ENCODE measurements around the gene GNG7.
"Not testable (repeated sequence)": the region's sequence is repeated elsewhere in the genome, so short reads cannot be mapped to it uniquely, and the experiment has no call there.

The GNG7 gene

DNA sequence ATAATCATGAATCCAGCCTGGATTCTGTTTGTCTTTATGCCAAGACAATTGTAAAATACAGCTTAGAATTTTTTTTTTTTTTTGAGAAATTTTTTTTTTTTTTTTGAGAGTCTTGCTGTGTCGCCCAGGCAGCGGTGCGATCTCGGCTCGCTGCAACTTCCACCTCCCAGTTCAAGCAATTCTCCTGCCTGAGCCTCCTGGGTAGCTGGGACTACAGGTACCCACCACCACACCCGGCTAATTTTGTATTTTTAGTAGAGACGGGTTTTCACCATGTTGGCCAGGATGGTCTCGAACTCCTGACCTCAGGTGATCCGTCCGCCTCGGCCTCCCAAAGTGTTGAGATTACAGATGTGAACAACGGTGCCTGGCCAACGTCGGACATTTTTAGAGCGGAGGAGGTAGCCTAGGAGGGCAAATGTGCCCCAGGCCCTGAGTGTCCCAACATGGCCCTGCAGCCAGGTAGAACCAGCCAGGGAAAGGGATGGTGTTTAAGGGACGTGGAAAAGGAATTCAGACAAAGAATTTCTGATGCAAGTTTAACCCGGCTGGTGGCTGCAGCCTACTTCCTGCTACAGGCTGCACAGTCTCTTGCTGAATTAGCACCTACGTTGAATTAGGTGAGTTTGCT is 89.8 kb downstream of the GNG7 start:
- in situ Hi-C loops (cut with MboI; ENCODE audit: low pct_unique_long_range_greater_than_20kb, low sequenced_read_pairs) = loop anchor here (10.0 kb wide), 1 partner anchor 148 kb away; no protein-coding TSS in a partner anchor
- no peak for DNase-seq

GRCh38 chr19:2611483-2612464 is 90.7 kb downstream of the GNG7 start:
- DNase-seq = no peak
- in situ Hi-C loops (cut with MboI; ENCODE audit: low pct_unique_long_range_greater_than_20kb, low sequenced_read_pairs) = loop anchor here (10.0 kb wide), 1 partner anchor 147 kb away; no protein-coding TSS in a partner anchor

GRCh38 chr19:2610637-2611482 is 91.6 kb downstream of the GNG7 start:
- in situ Hi-C loops (cut with MboI; ENCODE audit: low pct_unique_long_range_greater_than_20kb, low sequenced_read_pairs) = loop anchor here (10.0 kb wide), 1 partner anchor 146 kb away; no protein-coding TSS in a partner anchor
- DNase-seq = peak; percentile 83

- in situ Hi-C loops (cut with MboI; ENCODE audit: low pct_unique_long_range_greater_than_20kb, low sequenced_read_pairs) = loop anchor here (10.0 kb wide), 1 partner anchor 145 kb away; no protein-coding TSS in a partner anchor
- no peak for DNase-seq
These were observed 92.9 kb downstream of the GNG7 start for GRCh38 chr19:2609389-2610116.

GRCh38 chr19:2609034-2609388 is 93.5 kb downstream of the GNG7 start:
- DNase-seq; in situ Hi-C loops (cut with MboI; ENCODE audit: low pct_unique_long_range_greater_than_20kb, low sequenced_read_pairs): not testable (repeated sequence)

GRCh38 chr19:2608602-2608922 is 93.9 kb downstream of the GNG7 start:
- in situ Hi-C loops (cut with MboI; ENCODE audit: low pct_unique_long_range_greater_than_20kb, low sequenced_read_pairs) = no loop called here

DNA sequence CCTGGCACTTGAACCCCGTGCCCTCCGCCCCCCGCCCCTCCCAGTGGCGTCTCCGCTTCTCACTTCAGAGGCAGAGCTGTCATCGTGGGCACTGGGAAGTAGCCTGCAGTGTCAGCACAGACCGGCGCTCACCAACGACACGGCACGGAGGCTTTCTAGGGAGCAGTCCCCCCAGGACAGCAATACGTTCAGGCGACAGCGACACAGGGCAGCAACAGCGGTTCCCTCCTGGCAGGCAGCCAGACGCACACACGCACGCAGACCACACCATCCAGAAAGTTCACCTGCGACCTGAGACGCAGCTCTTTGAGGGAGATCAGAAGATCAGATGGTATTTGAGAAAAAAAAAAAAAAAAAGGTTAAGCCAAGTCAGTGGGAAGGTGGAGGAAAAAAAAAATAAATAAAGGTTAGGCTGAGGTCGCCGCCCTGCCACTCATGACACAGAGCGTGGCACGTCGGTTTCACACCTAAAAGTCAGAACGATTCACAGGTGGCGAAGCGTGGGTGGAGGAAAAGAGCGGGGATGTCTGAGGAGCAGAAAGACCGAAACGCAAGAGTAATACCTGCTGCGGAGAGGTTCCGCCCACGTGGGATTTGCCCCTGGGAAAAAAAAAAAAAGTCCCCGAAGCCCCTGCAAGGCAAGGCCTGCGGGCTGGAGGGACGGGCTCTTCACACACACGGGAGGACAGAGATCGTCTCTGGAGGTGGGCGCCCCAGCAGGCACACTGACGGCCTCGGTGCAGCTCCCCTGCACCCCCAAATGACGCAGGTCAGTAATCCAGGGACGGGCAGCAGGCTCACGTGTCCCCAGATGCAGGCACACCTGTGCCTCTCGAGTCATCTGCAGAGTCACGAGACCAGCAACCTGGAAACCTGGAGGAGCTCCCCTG is 94.5 kb downstream of the GNG7 start:
- DNase-seq = no peak
- in situ Hi-C loops (cut with MboI; ENCODE audit: low pct_unique_long_range_greater_than_20kb, low sequenced_read_pairs) = no loop called here

More at GRCh38 chr19:2608602-2608922, 93.9 kb downstream of the GNG7 start:
- DNase-seq = no peak

GRCh38 chr19:2606774-2607173 is 95.7 kb downstream of the GNG7 start:
- in situ Hi-C loops (cut with MboI; ENCODE audit: low pct_unique_long_range_greater_than_20kb, low sequenced_read_pairs); DNase-seq: not testable (repeated sequence)

GRCh38 chr19:2605889-2606288 is 96.6 kb downstream of the GNG7 start:
- in situ Hi-C loops (cut with MboI; ENCODE audit: low pct_unique_long_range_greater_than_20kb, low sequenced_read_pairs) = not testable (repeated sequence)

GRCh38 chr19:2604747-2605329 is 97.7 kb downstream of the GNG7 start:
- in situ Hi-C loops (cut with MboI; ENCODE audit: low pct_unique_long_range_greater_than_20kb, low sequenced_read_pairs) = no loop called here
- DNase-seq = no peak

More at GRCh38 chr19:2605889-2606288, 96.6 kb downstream of the GNG7 start:
- DNase-seq = not testable (repeated sequence)

- DNase-seq = no peak
- in situ Hi-C loops (cut with MboI; ENCODE audit: low pct_unique_long_range_greater_than_20kb, low sequenced_read_pairs) = no loop called here
These were observed 99.2 kb downstream of the GNG7 start for GRCh38 chr19:2603334-2603733.

DNA sequence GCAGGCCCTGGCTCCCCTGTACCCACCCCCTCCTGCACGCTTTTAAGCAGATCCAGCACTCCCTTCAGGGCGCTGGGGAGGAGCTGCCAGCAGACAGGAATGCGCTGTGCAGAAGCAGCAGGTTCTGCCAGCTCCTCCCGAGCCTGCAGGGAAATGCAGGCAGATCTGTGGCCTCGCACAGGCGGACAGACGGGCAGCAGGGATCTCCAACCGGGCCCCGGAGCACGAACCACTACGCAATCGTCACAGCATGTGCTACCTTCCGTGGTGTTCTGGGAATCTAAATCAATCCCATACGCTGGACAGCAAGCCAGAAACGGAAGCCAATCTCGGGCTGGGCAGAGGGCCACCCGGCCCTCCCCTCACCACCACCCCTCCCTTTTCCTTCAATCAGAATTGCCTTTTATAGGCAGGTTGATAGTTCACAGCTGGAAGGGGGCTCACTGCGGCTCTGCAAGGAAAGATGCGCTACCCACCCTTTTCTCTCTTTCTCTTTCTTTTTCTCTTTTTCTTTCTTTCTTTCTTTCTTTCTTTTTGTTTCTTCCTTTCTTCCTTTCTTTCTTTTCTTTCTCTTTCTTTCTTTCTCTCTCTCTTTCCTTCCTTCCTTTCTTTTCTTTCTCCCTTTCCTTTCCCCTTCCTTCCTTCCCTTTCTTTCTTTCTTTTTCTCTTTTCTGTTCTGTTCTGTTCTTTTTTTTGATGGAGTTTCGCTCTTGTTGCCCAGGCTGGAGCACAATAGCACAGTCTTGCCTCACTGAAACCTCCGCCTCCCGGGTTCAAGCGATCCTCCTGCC is 99.9 kb downstream of the GNG7 start:
- in situ Hi-C loops (cut with MboI; ENCODE audit: low pct_unique_long_range_greater_than_20kb, low sequenced_read_pairs) = no loop called here

DNA sequence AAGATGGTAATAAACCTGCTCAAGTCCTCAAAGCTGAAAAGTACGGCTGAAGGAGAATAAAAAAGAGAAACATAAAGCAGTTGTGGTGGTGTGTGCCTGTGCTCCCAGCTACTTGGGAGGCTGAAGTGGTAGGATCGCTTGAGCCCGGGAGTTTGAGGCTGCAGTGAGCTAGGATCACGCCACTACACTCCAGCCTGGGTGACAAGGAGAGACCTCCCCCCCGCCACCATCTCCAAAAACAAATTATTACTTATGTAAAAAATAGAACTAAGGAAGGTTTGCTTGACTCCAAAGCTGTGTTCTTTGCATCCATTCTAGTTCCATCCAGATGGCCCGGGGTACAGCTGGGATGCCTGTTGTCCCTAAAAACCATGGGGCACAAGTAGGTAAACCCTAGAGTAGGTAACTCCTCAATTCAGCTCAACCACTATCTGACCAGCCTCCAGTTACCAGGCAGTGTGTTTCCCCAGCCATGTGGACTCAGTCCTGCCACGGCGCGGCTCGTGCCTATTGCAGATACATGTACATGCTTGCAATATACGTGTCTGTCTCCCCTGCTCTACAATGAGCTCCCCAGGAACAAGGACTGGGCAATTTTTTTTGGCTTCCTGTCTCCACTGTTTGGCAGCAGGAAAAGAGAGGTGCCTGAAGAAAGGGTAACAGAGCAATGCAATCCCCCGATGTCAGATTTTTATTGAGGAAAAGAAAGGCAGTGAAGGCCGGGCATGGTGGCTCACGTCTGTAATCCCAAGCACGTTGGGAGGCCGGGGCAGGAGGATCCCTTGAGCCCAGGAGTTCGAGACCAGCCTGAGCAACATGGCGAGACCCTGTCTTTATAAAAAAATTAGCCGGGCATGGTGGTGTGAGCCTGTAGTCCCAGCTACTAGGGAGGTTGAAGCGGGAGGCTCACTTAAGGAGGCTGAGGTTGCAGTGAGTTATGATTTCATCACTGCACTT is 101.3 kb downstream of the GNG7 start:
- no peak for DNase-seq
- in situ Hi-C loops (cut with MboI; ENCODE audit: low pct_unique_long_range_greater_than_20kb, low sequenced_read_pairs) = no loop called here

More for the DNA sequence above, 99.9 kb downstream of the GNG7 start:
- no peak for DNase-seq

- DNase-seq = no peak
- in situ Hi-C loops (cut with MboI; ENCODE audit: low pct_unique_long_range_greater_than_20kb, low sequenced_read_pairs) = no loop called here
These were observed 108.2 kb downstream of the GNG7 start for GRCh38 chr19:2594319-2594718.

- DNase-seq = no peak
- in situ Hi-C loops (cut with MboI; ENCODE audit: low pct_unique_long_range_greater_than_20kb, low sequenced_read_pairs) = no loop called here
These were observed 109.7 kb downstream of the GNG7 start for GRCh38 chr19:2592824-2593223.
